NCI-H345 treated with DMSO at 0.1 percent for 48 hours (cell line): ENCODE results near the gene TEX264.
"Not testable (repeated sequence)": the region's sequence is repeated elsewhere in the genome, so short reads cannot be mapped to it uniquely, and the experiment has no call there.

Source experiments
- DNase-seq: peaks from one replicate; lab custom pipeline; 2025; ENCODE audit not compliant: unreplicated experiment; lab: John Stamatoyannopoulos, UW

Gene TEX264

DNA sequence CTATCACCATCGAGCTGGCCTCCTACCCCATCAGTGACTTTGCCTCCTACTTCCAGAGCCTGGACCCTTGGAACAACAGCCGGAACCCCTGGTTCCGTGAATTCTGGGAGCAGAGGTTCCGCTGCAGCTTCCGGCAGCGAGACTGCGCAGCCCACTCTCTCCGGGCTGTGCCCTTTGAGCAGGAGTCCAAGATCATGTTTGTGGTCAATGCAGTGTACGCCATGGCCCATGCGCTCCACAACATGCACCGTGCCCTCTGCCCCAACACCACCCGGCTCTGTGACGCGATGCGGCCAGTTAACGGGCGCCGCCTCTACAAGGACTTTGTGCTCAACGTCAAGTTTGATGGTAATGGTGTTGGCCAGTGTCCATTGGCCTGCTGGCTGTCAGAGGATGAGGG, 41.9 kb downstream of the TEX264 start:
- no peak for DNase-seq

- no peak for DNase-seq
Observed at GRCh38 chr3:51715231-51715976, 44.4 kb downstream of the TEX264 start.

- DNase-seq: no peak
Observed at GRCh38 chr3:51715977-51716294, 44.9 kb downstream of the TEX264 start.

DNA sequence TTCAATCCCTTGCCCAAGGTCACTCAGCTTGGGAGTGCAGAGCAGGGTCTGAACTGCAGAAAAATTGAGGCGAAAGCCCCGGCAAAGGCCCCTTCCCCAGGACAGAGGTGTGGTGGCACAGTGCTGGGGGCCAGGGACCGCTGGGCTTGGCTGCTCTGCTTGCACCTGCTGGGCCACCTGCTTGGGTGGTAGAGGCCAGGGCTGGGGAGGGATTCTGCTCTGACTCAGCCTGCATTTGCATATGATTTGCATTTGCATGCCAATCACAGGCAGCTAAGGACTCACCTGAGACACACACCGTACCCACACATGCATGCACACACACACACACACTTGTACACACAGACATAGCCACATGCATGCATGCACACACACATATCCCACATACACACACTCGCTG, 45.8 kb downstream of the TEX264 start:
- no peak for DNase-seq

DNA sequence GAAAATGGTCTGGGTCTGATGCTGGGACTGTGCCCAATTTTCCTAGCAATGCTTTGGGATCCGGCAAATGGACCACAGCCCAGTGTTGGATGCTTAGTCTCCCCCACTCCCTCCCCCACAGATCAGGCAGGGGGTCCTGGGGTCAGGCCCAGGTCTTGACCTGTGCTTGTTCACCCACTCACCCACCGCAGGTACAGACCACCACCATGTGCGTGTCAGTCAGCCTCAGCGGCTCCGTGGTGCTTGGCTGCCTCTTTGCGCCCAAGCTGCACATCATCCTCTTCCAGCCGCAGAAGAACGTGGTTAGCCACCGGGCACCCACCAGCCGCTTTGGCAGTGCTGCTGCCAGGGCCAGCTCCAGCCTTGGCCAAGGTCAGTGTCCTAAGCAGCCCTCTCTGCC, 46.4 kb downstream of the TEX264 start:
- DNase-seq: no peak

GRCh38 chr3:51717947-51718346, 46.9 kb downstream of the TEX264 start:
- no peak for DNase-seq

- DNase-seq: peak; percentile 36
Observed at GRCh38 chr3:51718547-51719409, 47.7 kb downstream of the TEX264 start.

DNA sequence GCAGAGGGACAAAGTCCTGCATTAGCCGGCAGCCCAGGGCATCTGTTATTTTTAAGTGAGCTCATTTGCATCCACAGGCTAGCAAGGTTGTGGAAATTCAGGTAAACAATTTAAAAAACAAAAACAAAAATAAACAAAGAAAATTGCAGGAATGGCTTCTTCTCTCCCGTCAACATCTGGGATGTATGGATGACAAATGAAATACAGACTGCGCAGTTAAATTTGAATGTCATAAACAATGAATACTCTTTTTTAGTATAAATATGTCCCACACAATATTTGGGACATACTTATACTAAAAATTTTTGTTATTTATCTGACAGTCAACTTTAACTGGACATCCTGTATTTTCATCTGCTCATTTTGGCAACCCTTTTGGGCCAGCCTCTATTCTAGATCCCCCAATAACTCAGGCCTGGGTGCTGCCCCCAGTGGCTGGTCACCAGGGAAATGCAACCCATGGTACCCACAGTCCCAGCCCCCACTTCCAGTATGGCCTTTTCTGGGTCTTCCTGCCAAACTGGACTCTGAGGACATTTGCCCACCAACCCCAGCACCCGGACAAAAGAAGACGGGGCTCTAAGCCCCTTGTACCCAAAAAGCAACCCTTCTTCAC, 48.5 kb downstream of the TEX264 start:
- DNase-seq: no peak

GRCh38 chr3:51720292-51721061, 49.4 kb downstream of the TEX264 start:
- DNase-seq: no peak

GRCh38 chr3:51721062-51721745, 50.2 kb downstream of the TEX264 start:
- no peak for DNase-seq

DNA sequence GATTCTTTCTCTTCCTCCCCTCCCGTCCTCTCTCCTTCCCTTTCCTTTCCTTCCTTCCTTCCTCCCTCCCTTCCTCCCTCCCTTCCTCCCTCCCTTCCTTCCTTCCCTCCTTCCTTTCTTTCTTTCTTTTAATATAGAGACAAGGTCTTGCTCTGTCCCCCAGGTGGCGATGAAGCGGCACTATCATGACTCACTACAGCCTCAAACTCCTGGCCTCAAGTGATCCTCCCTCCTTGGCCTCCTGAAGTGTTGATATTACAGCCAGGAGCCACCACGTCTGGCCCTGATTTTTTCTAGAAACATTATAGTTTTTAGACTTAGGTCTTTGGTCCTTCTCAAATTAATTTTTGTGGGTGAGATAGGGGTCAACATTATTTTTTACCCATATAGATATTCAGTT, 51.3 kb downstream of the TEX264 start:
- no peak for DNase-seq

DNA sequence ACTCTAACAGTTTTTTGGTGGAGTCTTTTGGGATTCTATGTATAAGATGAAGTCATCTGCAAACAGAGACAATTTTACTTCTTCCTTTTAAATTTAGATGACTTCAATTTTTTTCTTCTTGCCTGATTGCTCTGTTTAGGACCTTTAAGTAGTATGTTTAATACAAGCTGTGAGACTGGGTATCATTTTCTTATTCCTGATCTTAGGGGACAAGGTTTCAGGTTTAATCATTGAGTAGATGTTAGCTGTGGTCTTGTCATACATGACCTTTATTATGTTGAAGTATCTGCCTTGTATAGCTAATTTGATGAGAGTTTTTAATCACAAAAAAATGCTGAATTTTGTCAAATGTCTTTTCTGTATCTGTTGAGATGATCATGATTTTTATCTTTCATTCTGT, 56.4 kb downstream of the TEX264 start:
- no peak for DNase-seq

DNA sequence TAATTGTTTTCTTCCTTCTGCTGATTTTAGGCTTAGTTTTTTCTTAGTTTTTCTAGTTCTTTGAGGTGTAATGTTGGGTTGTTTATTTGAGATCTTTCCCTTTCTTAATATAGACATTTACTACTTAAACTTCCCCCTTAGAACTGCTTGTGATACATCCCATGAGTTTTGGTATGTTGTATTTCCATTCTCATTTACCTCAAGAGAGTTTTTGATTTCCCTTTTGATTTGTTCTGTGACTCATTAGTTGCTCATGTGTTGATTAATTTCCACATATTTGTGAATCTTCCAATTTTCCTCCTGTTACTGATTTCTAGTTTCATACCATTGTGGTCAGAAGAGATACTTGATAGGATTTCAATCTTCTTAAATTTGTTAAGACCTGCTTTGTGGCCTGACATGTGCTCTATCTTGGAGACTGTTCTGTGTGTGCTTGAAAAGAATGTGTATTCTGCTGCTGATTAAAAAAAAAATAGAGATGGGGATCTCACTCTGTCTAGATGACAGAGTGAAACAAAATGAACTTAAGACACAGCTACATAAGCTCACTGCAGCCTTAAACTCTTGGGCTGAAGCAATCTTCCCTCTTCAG, 58.1 kb downstream of the TEX264 start:
- DNase-seq: no peak

DNA sequence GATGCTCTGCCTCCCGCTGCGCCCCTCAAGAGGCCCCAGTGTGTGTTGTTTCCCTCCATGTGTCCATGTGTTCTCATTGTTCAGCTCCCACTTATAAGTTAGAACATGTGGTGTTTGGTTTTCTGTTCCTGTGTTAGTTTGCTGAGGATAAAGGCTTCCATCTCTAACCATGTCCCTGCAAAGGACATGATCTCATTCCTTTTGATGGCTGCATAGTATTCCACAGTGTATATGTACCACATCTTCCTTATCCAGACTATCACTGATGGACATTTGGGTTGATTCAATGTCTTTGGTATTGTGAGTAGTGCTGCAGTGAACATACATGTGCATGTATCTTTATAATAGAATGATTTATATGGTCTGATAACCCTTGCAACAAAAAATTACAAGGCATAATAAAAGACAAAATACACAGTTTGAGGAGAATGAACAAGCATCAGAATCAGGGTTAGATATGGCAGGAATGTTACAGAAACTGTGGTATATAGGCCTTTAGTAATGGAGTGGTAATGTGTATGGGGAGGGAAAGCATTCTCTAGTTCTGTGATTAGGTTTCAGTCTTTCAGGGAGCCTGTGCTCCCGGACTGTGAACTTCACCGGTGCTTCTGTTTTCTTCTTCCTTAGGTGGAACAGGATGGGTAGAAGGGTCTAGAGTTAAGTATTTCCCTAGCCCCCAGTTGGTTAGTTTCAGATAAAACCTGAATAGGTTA, 63.0 kb downstream of the TEX264 start:
- DNase-seq: no peak

- DNase-seq: no peak
Observed at GRCh38 chr3:51734572-51734907, 63.5 kb downstream of the TEX264 start.

GRCh38 chr3:51735039-51735438, 64.0 kb downstream of the TEX264 start:
- DNase-seq: no peak

GRCh38 chr3:51735950-51736349, 64.9 kb downstream of the TEX264 start:
- DNase-seq: no peak

- DNase-seq: no peak
Observed at GRCh38 chr3:51739110-51739509, 68.1 kb downstream of the TEX264 start.

DNA sequence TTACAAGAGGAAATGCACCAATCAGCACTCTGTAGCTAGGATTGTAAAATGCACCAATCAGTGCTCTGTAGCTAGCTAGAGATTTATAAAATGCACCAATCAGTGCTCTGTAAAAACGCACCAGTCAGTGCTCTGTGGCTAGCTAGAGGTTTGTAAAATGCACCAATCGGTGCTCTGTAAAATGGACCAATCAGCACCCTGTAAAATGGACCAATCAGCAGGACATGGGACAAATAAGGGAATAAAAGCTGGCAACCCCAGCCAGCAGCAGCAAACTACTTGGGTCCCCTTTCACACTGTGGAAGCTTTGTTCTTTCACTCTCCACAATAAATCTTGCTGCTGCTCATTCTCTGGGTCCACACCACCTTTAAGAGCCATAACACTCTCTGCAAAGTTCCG, 71.3 kb downstream of the TEX264 start:
- DNase-seq: not testable (repeated sequence)

DNA sequence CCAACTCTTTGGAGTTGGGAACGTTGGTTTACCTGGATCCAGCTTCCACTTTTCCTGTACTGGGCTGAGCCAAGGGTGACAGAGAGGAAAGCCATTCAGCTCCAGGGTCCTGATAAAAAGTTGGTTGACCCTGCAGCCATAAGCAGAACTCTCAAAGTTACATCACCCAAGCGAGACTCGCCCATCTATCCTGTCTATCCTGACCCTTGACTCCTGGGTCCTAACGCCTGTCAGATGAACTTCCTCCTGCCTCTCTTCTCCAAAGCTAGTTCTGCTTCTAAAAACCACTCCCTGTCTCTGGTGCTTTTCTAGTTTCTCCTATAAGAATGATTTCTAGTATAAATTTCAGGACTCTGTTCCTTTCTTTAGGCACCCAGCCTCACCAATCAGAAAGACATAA, 71.9 kb downstream of the TEX264 start:
- not testable (repeated sequence) for DNase-seq
